Esophagus squamous epithelium (tissue), 4 donors: ENCODE results near the gene KCNA3.

Experiments used
- POLR2A ChIP-seq, 4 donors: fragments of 450-650 bp; IDR thresholded peaks; one replicate each; pipeline ENCODE4 v1.6.1; 2017; ENCODE audit warnings: antibody characterized with exemption in 4 of 4, mild to moderate bottlenecking in 4 of 4, moderate library complexity in 3 of 4
- TF ChIP-seq, protein P1 (sequence below), 6 experiments: fragments of 450-650 bp in 4 of 6; fragments of 200-600 bp in 2 of 6; sonication (generic) in 2 of 6; IDR thresholded peaks; one replicate each; pipeline ENCODE4 v1.5.1; 2016 to 2019; ENCODE audit warnings: antibody characterized with exemption in 6 of 6, mild to moderate bottlenecking in 4 of 6, moderate library complexity in 4 of 6

DNA sequence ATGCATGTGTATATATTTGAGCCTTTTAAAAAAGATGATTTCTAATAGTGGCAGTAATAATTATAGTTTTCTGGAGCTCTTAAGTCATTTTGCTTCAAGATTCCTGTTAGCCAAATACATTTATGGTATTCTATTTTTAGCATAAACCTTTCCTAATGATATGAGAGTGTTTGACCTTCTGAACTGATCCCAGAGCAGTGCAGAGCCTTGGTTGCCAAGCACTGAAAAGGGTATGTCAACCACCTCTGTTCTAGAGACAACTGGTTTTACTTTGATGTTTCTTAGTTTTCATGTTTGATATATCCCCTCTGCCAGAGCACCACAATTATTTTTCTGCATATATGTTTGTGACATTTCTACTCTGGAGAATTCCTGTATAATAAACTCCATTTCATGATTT, 15.1 kb upstream of the KCNA3 start:
- TF ChIP-seq POLR2A (IDR thresholded peaks at IDR 0.05) = no peak
- TF ChIP-seq, protein P1, sequence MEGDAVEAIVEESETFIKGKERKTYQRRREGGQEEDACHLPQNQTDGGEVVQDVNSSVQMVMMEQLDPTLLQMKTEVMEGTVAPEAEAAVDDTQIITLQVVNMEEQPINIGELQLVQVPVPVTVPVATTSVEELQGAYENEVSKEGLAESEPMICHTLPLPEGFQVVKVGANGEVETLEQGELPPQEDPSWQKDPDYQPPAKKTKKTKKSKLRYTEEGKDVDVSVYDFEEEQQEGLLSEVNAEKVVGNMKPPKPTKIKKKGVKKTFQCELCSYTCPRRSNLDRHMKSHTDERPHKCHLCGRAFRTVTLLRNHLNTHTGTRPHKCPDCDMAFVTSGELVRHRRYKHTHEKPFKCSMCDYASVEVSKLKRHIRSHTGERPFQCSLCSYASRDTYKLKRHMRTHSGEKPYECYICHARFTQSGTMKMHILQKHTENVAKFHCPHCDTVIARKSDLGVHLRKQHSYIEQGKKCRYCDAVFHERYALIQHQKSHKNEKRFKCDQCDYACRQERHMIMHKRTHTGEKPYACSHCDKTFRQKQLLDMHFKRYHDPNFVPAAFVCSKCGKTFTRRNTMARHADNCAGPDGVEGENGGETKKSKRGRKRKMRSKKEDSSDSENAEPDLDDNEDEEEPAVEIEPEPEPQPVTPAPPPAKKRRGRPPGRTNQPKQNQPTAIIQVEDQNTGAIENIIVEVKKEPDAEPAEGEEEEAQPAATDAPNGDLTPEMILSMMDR (IDR thresholded peaks at IDR 0.05) = no peak
